HG03064 (cell line): Measurements from ENCODE around the gene SOX5.
"Not testable (repeated sequence)": the region's sequence is repeated elsewhere in the genome, so short reads cannot be mapped to it uniquely, and the experiment has no call there.

Experiments
- ATAC-seq: cut with Tn5 transposase; IDR thresholded peaks from one replicate; pipeline ENCODE4 v1.9.1; 2021; ENCODE audit warnings: low read depth; ENCODE audit not compliant: unreplicated experiment

SOX5 gene

DNA sequence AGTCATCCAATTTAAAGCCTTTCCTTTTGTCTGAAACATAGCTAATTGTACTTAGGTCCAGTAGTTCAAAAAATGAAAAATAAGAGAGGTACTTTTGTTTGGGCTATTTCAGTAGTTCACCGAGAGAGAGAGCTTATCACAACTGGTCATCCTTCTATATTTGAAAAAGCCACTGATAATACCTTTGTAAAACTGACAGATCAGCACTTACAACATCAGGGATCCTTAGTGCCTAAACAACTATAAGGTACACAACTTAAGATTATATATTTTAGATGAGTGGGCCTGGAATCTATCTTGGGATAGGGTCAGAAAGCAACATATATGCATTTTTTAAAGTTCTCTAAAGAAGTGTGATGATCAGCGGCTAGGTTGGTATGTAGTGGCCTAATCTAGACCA is 97.9 kb downstream of the SOX5 start:
- no peak for ATAC-seq

DNA sequence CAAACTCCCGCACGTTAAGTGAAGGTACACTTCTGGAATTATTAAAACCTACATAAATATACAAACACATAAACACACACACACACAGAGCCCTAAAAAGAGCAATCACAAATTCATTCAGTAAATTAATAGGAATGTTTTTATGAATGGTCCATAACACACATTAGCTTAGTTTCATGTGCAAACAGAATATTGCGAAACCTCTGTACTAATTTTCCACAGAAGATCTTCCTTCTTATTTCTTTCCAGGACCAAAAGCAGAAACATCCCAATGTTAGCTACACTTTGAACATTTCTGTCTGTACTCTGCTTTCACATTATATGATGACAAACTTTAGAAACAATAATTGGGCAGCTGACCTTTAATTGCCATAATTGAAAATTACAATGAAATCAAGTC is 101.6 kb downstream of the SOX5 start:
- no peak for ATAC-seq

DNA sequence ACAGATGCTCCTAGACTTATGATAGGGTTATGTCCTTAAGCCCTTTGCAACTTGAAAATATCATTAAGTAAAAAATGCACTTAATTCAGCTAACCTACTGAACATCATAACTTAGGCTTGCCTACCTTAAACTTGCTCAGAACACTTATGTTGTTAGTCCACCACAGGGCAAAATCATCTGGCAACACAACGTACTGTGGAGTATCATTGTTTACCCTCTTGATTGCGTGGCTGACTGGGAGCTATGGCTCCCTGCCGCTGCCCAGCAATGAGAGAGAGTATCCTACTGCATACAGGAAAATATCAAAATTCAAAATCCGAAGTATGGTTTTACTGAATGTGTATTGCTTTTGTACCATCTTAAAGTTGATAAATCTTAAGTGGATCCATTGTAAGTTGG is 105.5 kb downstream of the SOX5 start:
- ATAC-seq = no peak

DNA sequence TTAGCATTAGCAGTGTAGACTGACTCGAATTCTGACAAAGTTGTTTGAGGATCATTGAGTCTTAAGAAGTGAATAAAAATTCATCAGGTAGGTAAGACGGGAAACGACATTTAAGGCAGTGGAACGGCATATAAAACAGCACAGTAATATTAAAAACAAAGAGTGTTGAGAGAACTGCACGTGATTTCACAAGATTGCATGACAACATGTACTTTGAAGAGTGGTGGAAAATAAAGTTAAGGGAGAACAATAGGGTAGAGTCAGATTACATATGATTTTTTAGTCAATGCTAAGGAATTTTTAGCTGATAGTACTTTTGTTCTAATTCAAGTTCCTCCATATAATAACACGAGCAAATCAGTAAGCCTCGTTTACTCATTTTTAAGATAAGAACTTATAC is 115.4 kb downstream of the SOX5 start:
- ATAC-seq = no peak

DNA sequence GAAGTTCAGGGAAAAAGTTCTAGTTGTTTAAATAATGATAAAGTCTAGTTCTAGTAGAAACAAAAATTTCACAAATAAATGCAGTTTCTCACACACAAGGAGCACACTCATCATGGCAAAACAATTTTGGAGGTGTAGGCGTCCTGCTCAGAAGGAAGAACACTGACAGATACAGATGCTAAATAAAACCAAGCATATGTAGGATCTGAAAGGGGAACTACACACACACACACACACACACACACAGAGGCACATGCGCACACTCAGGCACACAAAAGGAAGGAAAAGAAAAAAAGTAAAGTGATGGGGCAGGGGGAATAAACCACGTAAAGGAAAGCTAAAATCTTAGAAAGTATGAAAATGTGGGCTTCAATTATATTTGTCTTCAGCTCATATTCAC is 117.7 kb downstream of the SOX5 start:
- no peak for ATAC-seq

DNA sequence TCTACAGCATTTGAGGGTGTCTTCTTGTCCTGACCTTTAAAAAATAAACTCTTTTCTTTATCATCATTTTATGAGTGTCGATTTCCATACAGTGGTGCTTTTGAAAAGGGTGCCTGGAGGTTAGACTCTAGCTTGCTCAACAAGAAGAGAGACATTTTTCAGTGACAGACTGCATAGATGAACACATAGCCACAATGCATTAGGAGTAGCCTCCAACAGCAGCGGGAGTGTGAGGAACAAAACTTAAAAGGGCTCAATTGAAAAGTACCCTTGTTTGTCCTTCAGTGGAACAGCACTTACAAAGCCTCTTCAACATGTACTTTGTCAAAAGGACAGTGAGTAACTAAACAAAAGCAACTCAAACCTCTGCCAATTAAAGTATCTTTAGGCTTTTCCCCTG is 119.3 kb downstream of the SOX5 start:
- ATAC-seq = no peak

DNA sequence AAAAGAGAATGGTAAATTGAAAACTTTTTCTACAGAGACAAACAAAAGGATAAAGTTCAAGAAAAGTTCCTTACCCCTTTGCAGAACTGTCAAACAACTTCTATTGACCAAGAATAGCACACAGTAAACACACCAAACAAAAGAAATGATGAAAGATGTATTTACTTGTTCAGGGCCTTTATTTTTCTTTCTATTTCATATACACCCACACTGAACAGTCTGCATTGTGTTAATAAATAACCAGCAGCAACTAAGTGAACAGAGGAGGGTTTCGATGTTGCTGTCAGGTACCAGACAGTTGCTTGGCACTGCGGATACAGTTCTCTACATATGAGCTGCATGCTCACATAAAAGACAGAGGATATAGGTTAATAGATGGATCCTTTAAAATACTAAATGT is 122.1 kb downstream of the SOX5 start:
- ATAC-seq = no peak

DNA sequence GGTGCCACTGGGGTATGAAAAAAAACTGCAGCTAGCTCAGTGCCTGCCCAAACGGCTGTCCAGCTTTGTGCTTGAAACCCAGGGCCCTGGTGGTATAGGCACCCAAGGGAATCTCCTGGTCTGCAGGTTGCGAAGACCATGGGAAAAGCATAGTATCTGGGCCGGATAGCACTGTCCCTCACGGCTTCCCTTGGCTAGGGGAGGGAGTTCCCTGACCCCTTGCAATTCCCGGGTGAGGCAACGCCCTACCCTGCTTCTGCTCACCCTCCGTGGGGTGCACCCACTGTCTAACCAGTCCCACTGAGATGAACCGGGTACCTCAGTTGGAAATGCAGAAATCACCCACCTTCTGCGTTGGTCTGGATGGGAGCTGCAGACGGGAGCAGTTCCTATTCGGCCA is 124.3 kb downstream of the SOX5 start:
- not testable (repeated sequence) for ATAC-seq

DNA sequence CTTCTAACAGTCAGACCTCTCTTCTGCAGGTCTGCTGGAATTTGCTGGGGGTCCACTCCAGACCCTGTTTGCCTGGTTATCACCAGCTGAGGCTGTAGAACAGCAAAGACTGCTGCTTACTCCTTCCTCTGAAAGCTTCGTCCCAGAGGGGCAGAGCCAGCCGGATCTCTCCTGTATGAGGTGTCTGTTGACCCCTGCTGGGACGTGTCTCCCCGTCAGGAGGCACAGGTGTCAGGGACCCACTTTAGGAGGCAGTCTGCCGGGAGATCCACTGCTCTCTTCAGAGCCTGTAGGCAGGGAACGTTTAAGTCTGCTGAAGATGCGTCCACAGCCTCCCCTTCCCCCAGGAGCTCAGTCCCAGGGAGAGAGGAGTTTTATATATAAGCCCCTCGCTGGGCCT is 125.1 kb downstream of the SOX5 start:
- no peak for ATAC-seq

DNA sequence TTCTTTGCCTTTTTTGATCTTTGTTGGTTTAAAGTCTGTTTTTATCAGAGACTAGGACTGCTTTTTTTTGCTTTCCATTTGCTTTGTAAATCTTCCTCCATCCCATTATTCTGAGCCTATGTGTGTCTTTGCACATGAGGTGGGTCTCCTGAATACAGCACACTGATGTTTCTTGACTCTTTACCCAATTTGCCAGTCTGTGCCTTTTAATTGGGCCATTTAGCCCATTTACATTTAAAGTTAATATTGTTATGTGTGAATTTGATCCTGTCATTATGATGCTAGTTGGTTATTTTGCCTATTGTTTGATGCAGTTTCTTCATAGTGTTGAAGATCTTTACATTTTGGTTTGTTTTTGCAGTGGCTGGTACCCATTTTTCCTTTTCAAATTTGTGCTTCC is 126.6 kb downstream of the SOX5 start:
- ATAC-seq = not testable (repeated sequence)

DNA sequence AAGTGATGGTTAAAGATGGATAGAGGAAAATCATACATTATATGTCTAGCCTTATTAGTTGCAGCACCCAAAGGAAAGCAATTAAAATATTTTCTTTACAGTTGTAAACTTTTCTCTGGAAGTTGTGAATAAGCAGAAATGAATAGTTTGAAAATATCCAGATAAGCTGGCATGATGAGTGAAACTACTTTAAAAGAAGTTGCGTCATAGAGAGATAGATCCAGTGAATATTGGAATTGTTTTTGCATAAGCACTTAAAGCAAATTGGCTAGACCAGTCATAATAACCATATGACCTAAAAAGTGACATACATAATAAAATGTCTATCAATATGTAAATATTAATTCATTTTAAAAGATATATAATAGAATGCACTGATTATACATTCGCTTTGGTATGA is 132.1 kb downstream of the SOX5 start:
- ATAC-seq = no peak

DNA sequence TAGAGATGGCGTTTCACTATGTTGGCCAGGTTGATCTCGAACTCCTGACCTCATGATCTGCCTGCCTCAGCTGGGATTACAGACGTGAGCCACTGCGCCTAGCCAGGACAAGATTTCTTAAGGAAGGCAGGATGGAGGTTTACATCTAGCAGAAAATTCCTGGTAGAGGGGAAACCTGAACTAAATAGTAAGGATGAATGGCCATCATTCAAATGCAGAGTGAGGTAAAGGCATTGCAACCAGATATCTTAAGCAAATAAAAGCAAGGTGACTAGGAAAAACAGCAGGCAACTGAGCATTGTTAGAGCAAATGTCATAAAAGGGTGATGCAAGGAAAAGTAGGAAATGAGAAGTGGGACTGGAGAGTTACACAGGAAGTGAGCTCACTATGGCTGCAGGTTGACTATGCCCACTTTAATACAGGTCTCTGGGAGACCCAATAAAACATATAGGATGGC is 133.0 kb downstream of the SOX5 start:
- ATAC-seq = no peak

DNA sequence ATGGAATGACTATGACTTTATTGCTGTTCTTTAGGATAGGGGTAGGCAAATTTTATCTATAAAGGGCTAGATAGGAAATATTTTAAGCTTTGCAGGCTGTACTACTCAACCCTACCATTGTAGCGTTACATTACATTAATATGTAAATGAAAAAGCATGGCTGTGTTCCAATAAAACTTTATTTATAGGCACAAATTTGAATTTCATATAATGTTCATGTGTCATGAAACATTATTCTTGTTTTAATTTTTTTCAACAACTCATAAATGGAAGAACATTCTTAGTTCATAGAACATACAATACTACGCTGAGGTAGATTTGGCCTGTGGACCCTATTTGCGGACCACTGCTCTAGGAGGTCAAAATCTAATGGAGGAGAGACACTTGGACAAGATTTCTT is 133.7 kb downstream of the SOX5 start:
- no peak for ATAC-seq

DNA sequence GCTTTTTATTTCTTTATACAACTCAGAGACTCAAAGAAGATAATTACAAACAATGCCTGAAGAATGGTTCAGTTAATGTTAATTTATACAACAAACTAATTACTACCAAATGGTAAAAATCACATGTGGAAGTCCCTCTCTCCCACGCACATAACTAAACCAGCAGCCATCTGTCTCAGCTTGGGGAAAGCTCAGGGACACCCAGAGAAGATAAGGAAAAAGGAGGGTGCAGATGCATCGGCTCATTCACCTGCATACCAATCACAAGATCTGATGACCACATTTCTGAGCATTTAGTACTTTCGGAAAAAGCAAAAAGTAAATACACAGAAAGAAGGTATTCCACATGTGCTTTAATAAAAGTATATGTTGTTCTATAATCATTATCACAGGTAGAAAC is 136.3 kb downstream of the SOX5 start:
- ATAC-seq = no peak

DNA sequence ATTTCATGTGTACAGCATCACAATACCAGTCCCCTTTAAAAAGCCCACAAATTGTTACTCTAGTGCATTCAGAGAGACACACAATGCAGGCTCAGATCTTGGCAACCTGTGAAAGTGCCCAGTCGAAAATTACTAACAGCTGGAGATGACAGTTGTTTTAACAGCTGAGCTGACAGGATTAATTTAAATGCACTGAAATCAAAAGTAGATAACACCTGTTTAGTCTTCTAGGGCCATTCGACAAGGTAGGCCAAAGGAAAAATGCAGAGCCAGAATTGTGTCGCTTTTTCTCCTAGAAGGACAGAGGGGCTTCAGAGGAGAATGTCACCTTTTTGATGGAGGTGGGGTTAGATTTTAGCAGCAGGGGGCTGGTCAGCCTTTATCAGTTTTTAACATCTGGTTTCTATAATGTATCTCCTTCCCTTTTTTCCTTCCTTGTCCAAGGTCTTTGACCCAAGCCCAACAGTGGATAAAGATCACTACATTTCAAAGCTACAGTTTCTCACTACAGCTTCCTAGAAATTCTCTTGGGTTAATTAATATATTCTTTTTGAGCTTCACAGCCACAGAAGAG is 139.1 kb downstream of the SOX5 start:
- no peak for ATAC-seq

DNA sequence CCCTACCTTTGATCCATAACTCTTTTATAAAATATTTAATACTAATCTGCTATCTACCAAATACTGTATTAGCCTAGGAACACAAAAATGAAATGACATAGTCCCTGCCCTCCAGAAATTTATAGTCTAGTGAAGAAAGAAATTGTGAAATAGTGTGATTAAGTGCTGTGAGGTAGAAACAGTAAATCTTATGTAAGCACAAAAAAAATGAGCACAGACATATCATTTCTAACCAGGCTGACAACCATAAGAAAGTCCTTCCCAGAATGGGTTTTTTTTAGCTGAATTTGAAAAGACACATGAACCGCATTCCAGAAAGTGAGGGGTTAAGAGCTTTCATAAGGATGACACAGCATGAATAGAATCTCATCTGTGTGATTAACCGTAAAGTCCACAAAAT is 145.9 kb downstream of the SOX5 start:
- no peak for ATAC-seq

DNA sequence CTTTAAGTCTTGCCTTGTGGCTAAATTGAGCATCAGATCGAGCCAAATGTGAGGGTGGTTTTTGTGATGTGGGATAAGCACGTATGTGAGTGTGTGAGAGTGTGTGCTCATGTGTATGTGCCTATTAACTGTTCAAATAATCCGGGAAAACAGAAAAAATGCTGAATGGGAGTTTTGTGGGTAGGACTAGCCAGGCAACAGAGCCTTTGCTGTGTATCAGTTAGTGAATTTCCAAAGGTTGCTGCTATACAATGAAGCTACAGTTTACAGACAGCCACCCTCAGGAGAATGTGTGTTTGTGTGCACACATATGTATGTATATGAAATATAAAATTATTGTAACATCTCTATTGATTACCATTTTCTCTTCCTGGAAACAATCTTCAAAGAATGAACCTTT is 154.0 kb downstream of the SOX5 start:
- no peak for ATAC-seq

DNA sequence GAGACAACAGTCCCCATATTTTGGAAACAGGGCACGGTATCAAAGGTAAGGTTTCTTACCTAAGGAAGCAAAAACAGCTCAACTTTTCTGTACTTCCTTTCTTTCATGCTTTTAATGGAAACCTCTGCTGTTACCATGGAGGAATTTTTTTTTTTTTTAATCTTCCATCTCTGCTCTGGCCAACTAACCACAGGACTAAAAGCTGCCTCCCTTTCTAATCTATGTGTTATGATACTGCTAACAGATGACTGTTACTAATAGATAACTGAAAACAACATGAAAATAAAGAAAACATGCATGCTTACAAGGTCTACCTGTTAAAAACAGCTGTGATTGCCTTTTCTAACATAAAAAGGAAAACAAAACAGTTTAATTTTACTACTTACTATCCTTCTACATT is 168.4 kb downstream of the SOX5 start:
- ATAC-seq = no peak

DNA sequence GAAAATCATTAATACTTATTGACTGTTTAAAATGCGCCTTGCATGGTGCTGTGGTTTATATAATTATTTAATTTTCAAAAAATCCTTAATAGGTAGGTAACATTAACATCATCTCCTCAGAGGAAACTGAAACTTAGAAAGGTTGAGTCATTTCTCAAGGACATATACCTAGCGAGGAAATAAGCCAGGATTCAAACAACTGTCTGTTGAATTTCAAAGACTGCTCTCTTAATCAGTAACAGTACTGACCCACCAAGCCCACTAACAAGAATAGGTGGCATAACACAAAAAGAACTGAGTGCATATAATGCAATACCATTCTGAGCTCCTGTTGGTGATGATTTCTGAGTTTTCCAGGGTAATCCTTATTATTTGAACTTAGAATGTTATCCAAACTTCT is 174.3 kb downstream of the SOX5 start:
- no peak for ATAC-seq

DNA sequence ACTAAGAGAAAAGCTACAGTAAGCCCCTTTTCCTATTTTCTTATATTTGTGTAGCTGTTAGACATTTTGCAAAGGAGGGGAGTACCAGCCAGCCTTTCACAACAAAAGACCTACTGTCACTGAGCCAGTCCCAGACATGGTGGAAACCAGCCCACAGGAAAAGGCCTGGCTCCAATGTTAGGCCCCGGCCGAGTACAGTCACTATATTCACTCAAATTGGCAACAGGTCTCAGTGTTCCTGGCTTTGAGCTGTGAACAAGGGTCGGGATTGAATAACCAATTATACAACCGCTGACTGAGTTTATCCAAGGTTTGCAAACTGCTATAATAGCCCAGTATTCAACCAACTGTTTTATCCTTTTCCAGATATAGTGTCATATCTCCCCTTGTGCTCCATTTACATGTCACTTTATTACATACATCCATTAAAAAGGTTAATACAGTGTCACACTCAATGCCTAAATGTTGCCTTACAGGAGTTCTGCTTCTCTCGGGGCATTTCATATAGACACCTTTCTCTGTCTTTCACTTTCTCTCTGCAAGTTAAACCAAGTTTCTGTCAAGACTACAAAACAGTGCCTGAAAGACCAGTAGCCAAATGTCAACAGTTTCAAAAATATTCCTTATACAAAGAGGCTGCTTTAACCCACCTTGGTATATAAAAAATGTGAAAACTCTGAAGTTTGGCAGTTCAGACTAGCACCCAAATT is 178.1 kb downstream of the SOX5 start:
- ATAC-seq = no peak

DNA sequence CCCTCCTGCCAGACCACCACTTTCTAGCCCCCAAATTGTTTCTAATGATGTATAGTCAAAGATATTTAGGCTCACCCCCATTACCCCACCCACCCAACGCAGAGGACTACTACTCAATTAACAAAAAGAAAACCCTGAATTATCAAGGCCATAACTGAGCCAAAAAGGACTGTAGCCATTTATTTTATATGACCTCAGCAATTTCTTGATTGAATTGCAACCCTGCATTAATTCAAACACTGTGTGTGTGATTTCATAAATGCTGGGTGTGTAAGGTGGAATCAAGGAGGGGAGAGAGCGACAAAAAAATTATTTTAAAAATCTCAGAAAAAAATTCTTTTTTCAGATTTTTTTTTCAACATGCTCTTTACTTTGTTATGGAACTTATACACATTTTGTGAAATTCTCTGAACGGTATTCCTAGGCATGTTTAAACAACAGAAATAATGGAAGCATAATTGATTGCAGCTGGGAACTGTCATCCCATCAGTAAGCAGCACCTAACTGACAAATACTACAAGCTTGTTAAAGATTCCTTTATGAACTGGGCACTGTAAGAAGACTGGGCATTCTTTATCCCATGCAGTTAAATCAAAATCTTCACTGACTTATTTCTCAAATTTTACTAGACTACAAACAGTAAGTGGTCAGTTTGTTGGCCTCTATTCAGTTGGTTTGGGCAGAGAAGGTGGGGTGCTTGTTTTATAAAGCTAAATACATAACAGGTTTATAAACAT is 179.1 kb downstream of the SOX5 start:
- no peak for ATAC-seq

DNA sequence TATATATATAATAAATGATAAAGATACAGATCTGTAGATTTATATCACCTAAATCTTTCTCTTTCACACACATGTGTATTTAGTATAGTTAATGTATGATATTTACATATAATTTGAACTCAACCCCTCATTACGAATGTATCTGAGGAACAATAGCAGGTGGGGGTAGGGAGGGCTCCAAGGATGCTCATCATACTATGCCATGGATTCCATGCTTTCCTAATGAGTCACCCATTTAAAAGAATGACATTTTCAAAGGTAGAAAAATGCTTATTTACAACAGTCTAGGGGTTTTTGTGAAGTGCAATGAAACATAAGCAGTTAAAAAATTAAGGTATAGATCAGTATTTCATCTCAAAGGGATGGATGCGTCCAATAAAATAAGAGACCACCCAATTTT is 181.6 kb downstream of the SOX5 start:
- ATAC-seq = no peak
